Thyroid gland (tissue), 4 donors: Measurements from ENCODE around the gene FBXL13.
"Not testable (repeated sequence)": the region's sequence is repeated elsewhere in the genome, so short reads cannot be mapped to it uniquely, and the experiment has no call there.

Experiments used
- CTCF ChIP-seq, 6 experiments: fragments of 200-600 bp in 3 of 6; fragments of 450-650 bp in 3 of 6; sonication (generic) in 3 of 6; IDR thresholded peaks; one replicate each; pipeline ENCODE4 v1.5.1; 2016 to 2019; ENCODE audit warnings: antibody characterized with exemption in 6 of 6, mild to moderate bottlenecking in 2 of 6, inconsistent platforms in 1 of 6, moderate library complexity in 1 of 6
- POLR2A ChIP-seq, 2 donors: fragments of 450-650 bp; IDR thresholded peaks; one replicate each; pipeline ENCODE4 v1.6.1; 2017; ENCODE audit warnings: antibody characterized with exemption in 2 of 2, mild to moderate bottlenecking in 2 of 2, moderate library complexity in 1 of 2

DNA sequence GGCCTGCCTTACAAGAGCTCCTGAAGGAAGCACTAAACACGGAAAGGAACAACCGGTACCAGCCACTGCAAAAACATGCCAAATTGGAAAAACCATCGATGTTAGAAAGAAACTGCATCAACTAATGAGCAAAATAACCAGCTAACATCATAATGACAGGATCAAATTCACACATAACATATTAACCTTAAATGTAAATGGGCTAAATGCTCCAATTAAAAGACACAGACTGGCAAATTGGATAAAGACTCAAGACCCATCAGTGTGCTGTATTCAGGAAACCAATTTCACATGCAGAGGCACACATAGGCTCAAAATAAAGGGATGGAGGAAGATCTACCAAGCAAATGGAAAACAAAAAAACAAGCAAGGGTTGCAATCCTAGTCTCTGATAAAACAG lies 56.3 kb downstream of the FBXL13 start:
- TF ChIP-seq CTCF, POLR2A (IDR thresholded peaks at IDR 0.05): not testable (repeated sequence)
